Cerebellar cortex (tissue), 1 donor: ENCODE measurements around the gene LAMC1.
"Not testable (repeated sequence)": the region's sequence is repeated elsewhere in the genome, so short reads cannot be mapped to it uniquely, and the experiment has no call there.

Experiments
- DNase-seq: peaks from one replicate; pipeline ENCODE4 v3.0.0-alpha.2; 2015; ENCODE audit warnings: low spot score

The LAMC1 gene

DNA sequence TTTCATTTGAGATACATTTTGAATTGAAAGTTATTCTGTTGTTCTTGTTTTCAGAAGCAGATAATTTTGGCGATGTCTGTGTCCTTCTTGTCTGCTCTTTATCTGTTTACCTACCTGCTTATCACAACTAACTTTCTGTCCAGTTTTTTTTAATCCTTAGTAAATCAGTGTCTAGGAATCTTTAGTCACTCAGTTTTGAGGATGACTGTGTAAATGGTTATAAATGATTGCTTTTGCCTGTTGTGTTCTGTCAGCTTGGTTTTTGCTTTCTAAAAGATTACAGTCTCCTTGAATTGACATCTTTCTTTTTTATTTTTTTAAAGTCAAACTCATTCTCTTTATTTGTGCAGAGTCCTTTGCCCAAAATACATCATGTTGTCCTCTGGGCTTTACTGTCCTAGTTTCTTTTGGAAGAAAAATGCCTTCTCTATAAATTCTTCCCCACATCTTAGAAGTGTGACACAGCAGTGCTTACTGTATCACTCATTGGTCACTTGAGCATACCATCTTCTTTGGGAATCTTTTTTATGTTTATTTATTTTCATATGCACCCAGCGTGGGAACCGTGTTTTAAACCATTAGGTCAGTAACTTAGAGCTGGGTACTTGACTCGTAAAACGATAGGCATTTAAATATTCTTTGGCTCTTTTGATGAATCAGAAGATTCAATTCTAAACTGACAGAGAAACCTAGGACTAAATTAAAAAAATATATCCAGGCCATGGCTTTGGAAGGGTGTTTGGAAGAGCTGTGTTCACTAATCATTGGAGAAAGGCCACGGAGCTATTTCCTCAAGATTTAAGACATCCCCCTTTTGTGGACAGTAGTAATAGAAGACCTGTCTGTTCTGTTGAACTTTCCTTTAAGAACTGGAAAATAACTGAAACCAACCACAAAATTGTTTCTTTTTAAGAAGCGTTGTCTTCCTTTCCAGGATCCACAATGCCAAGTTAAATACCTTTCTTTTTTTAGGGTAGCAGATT is 20.9 kb downstream of the LAMC1 start:
- DNase-seq: peak; percentile 29

DNA sequence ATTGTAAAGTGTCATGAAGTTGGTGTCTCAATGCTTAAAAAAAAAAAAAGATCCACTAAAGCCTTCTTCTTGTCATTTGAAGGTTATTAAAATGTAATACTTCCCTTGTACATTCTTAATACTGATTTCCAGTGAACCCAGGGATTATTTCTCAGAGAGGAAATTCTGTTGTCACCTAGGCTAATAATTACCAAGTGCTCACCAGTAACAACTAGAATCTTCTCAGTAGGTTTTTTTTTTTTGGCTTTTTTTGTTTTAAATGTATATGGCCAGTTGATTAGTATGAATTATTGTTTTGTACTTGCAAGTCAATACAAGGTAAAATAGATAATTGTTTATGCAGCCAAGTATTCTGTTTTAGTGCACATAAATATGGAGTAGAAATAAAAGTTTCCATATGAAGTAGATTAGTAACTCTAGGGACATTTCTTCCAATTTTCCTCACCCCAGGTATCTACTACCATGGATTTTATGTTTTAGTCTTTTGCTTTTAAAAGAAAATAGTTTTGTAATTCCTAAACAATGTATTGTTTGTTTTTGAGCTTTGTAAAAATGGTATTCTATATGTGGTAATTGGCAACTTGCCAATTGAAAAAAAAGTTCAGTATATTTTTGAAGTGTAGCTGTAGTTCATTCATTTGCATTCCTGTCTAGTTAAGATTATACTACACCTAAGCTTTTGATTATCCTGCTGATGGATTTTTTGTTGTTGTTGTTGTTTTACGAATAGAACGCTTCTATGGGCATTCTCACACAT is 21.9 kb downstream of the LAMC1 start:
- DNase-seq: no peak

DNA sequence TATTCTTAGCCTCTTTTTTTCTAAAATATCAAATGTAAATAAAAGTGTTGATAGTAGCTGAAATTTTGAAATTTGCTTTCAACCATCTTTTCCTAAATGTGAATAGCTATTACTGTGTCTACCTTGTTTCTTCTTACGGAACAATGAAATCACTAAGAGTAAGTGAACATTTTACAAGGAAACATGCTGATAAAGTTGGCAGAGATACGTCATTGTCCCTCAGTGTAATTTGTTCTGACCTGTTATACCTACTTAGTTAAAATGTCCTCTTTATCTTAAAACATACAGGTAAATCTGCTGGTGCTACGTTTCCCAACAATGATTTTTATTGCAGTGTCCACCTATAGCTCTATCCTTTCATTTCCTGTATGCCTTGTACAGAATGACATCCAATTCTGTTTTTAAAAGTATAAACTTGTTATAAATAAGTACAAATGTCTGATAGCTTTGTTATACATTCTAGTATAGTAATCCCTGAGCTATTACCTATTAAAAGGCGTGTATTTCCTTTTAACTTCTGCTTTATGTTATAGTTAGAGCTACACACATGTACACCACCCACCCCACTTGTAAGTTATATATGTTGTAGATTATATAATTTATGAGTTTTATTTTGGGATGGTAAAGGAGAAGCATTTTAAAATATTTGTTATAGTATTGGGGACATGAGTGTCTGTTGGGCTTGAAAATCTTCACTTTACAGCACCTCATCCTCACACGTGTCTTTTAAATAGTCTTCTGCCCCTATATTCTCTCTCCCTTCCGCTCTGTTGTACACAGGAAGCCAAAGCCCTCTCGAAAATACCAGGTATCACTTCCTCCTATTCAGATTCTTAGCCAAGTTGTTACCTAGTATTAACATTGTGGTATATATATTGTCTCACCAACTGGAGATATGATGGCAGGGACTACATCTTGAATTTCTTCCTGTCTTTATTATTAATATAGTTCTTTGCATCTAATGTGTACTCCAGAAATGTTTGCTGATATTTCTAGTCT is 25.2 kb downstream of the LAMC1 start:
- no peak for DNase-seq

DNA sequence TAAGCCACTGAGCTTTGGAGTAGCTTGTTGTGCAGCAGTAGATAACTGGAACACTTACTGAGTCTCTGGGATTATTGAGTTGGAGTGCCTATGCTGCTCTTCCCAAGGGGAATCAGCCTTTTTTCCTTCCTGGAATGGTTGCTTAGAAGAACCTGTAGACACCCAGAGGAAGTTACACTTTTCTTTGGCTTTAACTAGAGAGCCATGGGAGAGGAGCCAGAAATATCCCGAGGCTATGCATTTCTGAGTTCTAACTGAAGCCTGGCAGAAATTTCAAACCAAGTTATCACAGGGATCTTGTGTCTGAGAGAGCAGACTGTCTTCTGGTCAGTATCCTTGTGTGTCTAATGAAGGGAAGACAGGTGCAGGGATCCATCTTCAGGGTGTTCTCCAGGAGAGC is 28.3 kb downstream of the LAMC1 start:
- no peak for DNase-seq

DNA sequence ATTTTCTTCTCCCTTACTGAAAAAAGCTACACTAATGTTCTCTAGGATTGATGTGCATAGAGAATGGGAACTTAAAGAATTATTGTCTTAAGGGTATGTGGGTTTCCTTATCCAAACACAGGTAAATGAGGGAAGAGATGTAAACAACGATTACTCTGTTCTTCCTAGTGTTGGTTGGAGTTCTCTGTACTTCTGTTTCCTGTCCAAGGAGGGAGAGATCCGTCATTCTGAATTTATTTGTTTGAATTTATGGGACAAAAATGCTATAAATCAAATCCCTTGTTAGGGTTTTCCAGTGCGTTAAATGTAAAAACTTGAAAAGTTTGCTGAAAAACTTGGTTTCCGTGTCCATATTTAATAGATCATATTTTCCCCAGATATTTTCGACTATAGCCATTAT is 29.6 kb downstream of the LAMC1 start:
- no peak for DNase-seq

DNA sequence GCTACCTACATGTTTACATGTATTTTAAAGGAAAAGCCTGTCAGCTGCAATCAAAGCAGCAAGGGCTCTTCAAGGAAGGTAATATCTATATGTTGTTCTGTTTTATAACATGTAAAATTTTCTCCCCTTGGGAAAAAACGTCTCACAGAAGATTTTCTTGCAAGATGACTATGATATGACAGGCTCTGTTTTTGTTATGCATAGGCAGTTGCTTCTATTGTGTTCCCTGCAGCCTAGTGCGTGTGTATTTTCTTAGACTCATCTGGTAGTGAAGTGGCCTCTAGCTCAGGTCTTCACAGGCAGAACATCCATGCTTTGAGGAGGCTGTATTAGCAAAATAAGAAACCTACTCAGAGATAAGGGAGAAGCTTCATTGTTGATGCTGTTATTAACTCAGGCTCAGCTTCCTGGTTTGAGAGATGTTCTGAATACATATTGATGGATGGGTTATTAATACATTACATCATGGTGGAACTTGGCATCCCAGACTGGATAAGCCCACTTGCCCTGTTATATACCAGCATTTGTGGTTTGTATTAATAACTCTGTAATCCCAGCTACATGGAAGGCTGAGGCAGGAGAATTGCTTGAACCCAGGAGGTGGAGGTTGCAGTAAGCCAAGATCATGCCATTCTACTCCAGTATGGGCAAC is 35.8 kb downstream of the LAMC1 start:
- DNase-seq: no peak

DNA sequence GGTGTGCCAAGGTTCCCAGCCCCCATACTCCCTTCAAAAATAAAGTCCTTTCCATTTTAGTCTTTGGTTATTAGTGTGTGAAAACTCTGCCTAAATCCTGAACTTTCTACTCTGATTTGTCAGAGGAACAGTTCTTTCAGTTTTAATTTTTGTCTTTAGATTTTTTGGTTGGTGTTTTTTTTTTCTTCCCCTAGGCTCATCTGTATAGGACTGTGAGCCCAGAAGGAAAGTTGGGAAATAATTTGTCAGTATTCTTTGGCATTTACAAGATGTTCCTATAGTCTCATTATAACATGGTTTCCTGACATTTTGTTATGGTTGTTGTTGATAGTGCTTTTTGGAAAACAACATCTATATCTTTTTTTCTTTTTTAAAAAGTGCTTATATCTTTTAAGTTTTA is 38.0 kb downstream of the LAMC1 start:
- no peak for DNase-seq

DNA sequence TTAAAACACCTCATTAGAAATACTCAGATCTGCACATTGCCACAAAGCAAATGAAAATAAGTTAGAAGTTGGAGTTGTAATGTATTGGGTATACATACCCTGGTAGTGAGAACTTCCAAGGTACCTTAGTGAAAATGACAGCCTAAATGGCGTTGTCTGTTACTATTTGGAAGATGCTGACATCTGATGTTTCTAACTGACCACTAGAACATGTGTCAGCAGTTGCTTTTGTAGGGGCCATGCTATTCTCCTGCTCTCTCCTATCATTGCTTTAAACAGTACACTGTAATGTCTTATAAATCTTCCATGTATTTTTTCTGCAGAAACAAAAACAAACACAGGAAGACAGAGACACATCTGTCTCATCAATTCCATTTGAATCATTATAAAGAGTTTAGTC is 40.1 kb downstream of the LAMC1 start:
- DNase-seq: no peak

DNA sequence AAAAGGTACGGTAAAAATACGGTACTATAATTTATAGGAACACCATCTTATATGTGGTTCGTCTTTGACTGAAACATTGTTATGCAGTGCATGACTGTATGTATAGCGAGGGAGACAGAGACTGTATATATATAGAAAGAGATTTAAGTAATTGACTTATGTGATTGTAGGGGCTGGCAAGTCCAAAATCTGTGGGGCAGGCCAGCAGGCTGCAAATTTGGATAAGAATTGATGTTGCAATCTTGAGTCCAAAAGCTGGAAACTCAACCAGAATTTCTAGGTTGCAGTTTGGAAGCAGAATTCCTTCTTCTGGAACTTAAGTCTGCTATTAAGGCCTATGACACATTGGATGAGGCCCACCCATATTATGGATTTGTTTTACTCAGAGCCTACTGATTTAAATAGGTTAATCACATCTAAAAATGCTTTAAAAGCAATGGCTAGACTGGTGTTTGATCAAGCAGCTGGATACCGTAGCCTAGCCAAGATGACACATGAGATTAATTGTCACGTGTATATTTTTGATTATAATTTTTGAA is 42.0 kb downstream of the LAMC1 start:
- DNase-seq: no peak

DNA sequence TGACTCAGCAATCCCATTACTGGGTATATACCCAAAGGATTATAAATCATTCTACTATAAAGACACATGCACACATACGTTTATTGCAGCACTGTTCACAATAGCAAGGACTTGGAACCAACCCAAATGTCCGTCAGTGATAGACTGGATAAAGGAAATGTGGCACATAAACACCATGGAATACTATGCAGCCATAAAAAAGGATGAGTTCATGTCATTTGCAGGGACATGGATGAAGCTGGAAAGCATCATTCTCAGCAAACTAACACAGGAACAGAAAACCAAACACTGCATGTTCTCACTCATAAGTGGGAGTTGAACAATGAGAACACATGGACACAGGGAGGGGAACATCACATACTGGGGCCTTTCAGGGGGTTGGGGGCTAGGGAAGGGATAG is 43.2 kb downstream of the LAMC1 start:
- not testable (repeated sequence) for DNase-seq

DNA sequence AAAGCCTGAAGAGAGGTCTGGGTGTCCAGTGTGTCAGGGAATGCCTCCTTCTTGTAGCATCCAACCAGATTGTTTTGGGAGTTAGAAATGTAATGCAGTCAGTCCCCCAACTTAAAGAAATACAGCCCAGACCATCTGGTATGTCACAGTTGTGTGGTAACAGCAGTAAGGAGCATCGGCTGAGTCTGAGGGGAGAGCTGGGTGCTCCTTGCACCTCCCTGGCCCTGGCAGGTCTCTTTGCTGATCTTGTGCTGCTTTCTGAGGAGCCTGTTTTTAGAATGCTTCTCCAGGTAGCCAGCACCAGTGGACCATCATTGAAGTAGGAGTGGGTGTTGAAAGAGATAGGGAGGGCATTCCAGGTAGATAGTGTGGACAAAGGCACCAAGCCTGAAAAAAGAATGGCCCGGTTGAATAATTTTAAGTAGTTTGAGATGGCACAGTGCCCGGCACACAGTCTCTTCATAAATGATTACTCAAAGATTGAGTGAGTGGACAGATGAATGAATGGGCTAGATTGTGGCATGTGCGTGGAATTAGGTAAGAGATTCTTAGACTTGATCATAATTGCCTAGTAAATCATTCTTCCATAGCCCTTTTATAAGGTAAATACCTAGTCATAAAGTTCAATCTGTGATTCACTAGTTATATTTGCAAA is 46.5 kb downstream of the LAMC1 start:
- DNase-seq: peak; percentile 25

DNA sequence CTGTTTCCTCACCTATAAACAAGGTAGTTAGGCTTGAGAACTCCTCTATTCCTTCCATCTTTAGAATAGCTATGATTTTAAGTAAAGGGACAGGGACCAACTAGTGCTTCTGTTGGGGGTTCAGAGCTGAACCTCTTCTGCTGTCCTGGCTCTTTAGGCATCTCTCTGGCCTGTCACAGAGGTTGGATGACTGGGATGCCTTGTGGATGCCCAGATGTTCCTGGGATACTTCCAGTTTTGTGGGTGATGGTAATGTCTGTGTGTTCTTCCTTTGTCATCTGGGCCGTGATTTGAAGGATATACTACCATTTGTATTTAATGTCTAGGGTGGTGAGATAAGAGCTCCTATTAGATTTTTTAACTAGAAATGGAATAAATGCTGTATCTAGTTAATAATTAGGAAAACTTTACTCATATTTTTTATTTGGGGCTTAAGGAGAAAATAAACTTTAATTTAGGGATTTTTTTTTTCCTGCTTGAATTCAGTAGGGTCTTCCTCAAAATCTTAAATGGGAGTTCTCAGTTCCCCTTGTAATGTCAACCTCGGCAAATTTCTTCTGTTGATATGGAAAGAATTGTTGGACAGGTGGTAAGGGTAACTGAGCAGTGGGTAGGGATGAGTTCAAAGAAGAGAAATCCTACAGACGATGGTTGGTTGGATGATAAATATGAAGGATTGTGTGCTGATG is 47.2 kb downstream of the LAMC1 start:
- DNase-seq: no peak

DNA sequence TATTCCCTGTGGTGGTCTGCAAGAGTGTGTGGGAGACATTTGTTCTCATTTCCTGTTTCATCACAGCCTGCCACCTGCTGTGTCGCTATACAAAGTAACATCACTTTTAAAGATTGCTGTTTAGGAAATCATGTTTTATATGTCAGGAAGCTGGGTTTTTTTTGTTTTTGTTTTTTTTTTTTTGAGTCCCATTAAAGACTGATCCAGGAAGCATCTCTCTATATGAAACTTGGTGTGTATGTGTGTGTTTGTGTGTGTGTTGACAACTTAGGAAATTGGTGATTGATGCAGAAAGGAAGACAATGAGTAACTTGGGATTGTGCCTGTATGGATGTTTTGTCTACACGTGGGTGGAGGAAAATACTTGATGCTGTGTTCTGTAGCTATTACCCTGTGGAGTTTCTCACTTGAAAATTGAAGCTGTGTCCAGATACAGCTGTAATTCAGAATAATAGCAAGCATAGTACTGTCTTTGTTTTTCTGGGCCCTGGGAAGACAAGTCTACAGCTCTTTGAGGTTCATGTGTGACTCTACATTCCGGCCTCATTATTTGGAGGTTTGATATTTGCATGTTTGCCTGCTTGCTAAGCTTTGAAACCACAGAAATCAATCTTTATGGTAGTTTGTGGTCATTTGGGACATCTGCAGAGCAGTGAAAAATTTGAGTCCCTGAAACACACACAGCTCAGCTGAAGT is 47.9 kb downstream of the LAMC1 start:
- no peak for DNase-seq

DNA sequence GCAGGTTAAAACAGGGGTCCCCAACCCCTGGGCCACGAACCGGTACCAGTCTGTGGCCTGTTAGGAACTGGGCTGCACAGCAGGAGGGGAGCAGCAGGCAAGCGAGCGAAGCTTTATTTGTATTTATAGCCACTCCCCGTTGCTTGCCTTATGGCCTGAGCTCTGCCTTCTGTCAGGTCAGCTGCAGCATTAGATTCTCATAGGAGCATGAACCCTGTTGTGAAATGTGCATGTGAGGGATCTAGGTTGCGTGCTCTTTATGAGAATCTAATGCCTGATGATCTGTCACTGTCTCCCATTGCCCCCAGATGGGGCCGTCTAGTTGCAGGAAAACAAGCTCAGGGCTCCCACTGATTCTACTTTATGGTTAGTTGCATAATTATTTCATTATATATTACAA is 49.4 kb downstream of the LAMC1 start:
- peak; percentile 67 for DNase-seq

DNA sequence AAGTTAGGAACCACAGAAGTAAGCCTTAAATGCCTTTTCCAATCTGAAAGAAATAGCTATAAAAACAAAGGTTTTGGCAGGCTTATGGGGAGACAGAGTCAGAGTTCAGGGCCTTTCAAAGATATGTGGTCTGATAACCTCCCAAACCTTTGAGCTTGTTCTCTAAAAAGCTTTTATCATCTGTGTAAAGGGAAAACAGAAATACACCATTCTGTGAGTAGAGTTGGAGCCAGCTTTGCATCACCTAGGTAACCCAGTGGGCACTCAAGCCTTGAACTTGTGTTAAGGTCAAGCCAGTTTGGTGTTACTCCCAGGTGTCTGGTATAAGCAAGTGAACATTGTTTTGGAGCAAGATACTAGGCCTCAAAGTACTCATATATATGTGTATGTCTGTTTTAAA is 50.1 kb downstream of the LAMC1 start:
- DNase-seq: no peak

DNA sequence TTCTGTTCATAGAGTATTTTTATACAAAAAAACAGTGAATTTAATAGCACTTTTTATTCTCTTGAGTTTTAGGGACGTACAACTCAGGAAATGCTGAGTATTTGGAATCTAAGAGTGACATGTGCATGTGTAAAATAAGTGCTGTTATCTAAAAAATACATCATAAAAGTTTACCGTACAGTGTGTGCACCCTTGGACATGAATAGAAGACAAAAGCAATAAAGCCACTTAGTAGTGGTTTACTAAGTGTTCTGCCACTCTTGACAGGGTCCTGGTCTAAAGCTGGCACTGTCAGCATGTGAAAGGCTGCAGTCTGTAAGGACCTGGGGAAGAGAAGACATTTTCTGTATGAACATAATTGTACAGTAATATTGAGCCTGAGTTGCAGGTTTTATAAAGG is 51.0 kb downstream of the LAMC1 start:
- no peak for DNase-seq

DNA sequence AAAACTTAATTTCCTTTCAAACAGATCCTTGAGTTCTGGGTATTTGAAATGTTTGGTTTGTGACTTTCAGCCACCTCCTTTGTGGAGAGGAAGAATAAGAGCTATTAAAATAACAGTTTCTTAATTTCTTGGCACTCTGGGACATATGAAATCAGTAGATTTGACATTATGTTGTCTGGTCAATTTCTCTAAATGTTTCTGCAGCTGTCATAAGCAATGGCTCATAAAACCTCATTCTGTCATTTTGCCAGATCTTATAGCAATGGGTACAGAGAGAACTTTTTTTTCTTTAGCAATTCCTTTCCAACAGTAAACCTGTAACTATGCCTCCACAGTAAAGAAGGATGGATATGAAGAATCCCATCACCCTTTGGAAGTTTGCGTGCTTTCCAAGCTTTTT is 52.6 kb downstream of the LAMC1 start:
- no peak for DNase-seq

DNA sequence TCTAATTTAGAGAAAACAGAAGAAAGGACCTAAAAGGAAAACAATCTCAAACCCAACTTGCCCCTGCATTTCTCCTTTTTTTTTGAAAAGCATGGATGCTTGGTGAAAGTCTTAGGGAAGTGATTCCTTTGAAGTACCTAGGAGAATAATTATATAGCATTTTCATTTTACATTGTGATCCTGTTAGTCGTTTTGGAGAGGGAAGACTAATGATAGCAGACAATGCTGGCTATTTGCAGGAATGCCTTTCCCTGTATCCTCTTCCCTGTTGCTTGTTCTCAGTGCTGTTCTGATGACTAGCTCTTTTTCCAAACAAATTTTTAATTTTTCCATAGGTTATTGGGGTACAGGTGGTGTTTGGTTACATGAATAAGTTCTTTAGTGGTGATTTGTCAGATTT is 53.9 kb downstream of the LAMC1 start:
- DNase-seq: no peak

DNA sequence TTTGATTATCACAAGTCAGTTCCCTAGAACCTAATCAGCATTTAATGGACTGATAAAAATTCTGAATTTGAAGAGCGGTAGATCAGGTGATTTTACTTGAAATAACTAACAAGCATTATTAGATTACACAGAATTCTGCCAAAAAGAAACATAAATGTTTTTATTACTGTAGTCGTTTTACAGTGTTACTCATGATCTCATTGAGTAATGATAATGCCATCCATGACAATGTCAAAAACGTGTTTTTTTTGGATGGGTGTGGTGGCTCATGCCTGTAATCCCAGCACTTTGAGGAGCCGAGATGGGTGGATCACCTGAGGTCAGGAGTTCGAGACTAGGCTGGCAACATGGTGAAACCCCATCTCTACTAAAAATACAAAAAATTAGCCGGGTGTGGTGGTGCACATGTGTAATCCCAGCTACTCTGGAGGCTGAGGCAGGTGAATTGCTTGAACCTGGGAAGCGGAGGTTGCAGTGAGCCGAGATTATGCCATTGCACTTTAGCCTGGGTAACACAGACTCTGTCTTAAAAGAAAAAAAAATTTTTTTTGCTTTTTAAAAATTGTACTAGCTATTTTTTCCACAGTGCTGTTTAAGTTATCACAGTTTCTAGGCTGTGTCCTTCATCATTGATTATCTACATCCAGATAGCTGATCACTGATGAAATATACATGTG is 56.6 kb downstream of the LAMC1 start:
- no peak for DNase-seq
